Astrocyte (in vitro differentiated cells and primary cell): ENCODE measurements around the gene RAB11FIP3.

Source experiments
- CTCF ChIP-seq: IDR thresholded peaks from 2 replicates; pipeline ENCODE4 v1.5.1; 2011; ENCODE audit warnings: low read depth, mild to moderate bottlenecking, inconsistent platforms, low read length, moderate library complexity; ENCODE audit not compliant: insufficient read depth
- EZH2 ChIP-seq: IDR thresholded peaks from 2 replicates; pipeline ENCODE4 v1.6.1; 2012; ENCODE audit warnings: mild to moderate bottlenecking, low read length, inconsistent platforms; ENCODE audit not compliant: insufficient read depth

- TF ChIP-seq CTCF (no peak), EZH2 (no peak)
These were observed 80.2 kb downstream of the RAB11FIP3 start for GRCh38 chr16:505479-506245.
